ENCODE results near the gene NFATC1.

The NFATC1 gene

DNA sequence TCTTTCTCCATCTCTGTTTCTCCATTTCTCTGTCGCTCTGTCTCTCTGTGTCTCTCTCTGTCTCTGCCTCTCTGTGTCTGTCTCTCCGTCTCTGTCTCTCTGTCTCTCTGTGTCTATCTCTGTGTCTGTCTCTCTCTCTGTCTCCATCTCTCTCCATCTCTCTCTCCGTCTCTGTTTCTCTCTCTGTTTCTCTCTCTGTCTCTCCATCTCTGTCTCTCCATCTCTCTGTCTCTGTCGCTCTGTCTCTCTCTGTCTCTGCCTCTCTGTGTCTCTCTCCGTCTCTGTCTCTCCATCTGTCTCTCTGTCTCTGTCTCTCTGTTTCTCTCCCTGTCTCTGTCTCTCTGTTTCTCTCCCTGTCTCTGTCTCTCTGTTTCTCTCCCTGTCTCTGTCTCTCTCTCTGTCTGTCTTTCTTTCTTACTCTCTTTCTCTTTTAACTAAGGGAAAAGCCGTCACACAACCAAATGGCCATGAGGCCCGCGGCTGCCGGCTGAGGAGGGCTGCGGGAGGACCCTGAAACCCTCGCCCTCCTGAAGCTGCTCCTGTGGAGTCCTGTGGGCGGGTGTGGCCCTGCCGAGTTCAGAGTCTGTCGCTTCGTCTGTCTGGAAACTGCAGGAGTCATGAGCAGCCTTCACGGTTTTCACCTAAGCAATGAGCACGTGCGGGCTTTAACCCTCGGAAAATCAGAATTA is 29.3 kb downstream of the NFATC1 start:
- no peak for DNase-seq

- no peak for DNase-seq
Measured at GRCh38 chr18:79425569-79425886, 29.8 kb downstream of the NFATC1 start.

DNA sequence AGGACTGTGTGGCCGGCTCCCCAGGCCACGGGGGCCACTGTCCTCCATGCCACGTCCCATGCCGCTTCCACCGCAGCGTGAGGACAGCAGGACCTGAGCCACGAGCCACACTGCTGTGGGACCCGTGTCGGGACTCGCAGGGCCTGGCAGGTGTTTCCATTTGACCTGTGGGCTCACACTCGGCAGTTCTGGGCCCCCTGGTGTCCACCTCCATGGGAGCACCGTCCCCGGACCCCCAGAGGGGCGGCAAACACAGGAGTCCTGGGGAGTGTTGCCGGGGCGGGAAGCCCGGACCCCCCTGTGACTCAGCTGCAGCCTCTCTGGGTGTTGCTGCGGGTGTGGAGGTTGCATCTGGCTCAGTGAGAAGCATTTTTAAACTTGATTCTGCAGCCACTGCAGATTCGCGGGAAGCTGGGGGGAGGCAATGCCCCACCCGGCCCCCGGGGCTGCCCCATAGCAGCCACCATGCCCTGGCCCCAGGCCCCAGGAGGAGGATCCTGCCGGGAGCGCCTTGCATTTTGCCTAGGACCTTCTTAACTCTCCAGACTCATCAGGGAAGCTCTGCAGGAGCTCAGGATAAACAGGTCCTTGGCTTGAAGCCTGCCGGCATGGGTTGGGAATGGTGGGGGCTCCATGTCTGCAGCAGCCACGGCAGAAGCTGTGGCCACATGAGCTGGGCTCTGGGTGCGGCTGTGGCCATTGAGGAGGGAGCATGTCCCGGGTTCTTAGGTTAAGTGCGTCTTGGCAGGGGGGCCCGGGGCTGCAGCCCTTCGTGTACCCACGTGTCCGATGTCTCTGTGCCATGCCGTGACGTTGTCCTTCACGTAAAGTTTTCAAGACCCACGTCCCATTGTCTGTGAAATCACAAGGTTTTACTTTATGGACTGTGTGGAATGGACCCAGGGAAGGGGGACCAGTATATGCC is 30.9 kb downstream of the NFATC1 start:
- DNase-seq = no peak

DNA sequence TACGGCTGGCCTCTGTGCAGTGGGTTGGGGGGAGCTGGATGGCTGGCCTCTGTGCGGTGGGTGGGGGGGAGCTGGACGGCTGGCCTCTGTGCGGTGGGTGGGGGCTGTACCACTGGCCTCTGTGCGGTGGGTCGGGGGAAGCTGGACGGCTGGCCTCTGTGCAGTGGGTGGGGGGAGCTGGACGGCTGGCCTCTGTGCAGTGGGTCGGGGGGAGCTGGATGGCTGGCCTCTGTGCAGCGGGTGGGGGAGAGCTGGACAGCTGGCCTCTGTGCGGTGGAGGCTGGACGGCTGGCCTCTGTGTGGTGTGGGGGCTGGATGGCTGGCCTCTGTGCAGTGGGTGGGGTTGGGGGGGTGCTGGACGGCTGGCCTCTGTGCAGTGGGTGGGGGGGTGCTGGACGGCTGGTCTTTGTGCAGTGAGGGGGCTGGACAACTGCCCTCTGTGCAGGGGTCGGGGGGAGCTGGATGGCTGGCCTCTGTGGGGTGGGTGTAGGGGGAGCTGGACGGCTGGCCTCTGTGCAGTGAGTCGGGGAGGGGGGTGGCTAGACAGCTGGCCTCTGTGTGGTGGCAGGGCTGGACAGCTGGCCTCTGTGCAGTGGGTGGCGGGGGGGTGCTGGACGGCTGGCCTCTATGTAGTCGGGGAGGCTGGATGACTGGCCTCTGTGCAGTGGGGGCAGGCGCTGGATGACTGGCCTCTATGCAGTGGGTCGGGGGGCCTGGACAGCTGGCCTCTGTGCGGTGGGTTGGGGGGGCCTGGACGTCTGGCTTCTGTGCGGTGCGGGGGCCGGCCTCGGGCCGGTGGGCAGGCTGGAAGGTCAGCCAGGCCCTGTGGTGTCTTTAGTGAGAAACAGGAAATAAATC is 31.9 kb downstream of the NFATC1 start:
- DNase-seq = no peak

GRCh38 chr18:79428287-79428686 is 32.6 kb downstream of the NFATC1 start:
- no peak for DNase-seq

DNA sequence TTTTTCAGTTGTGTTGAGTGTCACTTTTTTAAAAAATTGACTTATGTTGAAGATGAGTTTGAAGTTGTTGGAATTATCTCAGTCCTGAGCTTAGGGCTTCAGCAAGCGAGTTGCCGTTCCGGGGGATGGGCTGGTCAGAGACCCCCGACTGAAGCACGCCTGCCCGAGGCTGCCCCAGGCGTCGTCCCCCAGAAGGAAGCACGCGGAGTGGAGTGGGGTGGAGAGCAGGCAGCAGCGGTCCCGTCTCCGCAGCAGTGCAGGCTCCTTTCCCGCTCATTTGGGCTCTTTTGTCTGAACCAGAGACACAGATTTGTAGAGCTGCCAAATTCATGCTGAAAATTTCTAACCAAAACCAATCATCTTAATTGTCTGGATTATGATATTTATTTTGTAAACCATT is 33.7 kb downstream of the NFATC1 start:
- DNase-seq = no peak

DNA sequence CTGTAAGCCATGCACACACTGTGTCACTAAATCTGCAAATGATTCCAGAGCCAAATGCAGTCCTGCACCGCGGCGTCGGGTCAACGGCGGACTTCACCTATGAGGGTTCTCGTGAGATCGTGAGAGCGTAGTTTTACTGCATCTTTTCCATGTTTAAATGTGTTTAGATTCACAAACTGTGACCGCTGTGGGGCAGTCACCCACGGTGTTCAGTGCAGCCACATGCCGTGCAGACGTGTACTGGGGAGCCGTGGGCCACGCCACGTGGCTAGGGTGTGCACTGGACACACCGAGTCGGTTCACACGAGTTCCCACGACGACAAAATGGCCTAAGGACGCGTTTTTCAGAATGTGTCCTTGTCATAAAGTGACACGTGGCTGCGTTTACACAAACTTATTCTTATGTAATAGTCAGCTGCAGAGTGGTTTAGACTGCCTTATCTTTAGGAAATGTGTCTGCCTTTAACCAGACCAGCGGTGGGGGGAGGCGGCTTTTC is 34.1 kb downstream of the NFATC1 start:
- no peak for DNase-seq

- DNase-seq = no peak
Measured at GRCh38 chr18:79432376-79433120, 36.8 kb downstream of the NFATC1 start.

DNA sequence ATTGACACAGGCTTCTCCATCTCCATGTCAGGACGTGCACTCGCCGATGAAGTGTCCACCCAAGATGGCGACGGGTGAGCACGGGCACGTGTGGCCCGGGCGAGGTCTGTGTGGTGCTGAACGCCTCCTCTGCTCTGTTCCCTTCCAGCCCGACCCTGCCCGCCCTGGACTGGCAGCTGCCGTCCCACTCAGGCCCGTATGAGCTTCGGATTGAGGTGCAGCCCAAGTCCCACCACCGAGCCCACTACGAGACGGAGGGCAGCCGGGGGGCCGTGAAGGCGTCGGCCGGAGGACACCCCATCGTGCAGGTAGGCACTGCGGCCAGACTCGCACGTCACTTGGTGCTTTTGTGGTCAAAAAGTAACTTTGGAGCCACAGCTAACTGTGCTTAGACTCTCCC is 37.7 kb downstream of the NFATC1 start:
- no peak for DNase-seq

DNA sequence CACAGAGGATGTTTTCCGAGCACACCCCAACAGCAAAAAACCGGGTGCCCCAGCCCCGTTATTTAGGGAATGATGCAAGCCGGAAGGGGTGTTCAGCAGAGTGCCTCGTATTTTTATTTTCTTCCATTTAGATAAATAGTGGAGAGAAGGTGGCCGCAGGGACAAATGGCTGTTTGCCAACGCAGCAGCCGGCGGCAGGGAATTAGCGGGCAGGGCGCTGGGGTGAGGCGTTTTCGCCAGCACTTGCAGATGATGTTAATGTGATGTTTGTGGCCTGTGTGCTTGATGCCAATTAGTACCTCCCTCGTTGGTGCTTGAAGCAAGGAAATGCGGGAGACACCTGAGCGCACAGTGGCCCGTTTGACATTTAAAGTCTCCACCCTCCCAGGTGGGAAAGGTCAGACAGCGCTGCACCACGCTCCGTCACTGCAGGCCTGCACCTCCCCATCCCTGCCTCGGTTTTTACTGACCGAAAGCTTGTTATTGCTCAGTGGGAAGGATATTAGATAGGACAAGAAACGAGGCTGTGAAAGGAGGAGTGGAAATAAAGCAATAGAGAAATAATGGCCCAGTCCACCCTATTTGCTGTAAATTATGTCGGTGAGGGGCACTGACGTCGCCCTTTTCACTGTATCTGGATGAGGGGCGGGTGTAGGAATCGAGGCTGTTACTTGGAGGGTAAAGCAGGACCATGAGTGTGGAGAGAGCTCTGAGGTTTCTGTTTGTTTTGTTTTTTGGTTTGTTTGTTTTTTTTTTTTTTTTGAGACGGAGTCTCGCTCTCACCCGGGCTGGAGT is 39.1 kb downstream of the NFATC1 start:
- DNase-seq = no peak

- no peak for DNase-seq
Measured at GRCh38 chr18:79436556-79437275, 41.0 kb downstream of the NFATC1 start.

- DNase-seq = no peak
Measured at GRCh38 chr18:79438089-79438897, 42.6 kb downstream of the NFATC1 start.

DNA sequence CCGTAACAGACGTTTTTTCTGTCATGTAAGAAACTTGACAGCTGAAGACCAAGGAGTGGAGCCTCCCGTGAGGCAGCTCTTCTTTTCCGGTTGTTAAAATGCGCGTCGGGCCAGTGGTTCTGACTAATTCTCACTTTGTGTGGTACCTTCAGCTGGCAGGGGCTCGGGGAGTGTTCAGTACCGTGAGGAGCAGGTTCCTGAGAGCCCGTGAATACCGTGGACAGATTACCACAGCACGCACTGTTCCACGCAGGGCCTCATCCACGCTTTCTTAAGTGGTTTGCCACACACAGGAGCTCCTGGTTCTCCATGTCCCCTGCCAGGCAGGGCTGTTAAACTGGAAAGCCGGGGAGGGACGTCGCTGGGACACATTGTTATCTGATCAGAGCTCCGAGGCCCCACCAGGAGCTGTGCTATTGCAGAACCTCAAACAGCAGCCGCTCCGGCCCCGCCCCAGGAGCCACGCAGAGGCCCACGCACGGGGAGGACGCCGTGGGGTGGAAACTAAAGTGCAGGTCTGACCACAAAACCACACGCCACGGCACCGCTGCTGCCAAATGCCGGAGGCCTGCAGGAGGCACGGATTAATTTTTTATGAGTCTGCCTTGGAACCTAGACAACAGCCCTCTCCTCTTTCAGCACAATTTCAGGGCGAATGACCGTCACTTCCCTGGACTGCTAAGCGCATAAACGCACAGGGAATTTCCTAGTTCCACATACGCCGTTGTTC is 43.3 kb downstream of the NFATC1 start:
- no peak for DNase-seq

DNA sequence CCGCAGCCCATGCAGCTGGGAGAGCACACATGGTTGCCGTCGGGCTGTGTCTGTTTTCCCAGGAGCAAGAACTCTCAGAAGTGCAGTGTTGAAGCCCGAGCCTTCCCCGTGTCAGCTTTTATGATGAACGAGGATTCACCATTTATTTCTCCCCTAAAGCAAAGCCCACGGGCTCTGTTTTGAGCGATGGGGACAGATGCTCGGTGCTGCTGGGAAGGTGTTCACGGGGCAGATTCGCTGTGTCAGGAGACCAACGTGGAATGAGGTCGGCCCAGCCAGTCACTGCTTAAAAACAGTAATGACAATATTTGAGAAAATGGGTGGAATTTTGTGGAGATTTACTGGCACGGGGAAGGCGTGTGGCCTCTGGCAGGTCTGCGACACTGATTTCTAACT is 43.9 kb downstream of the NFATC1 start:
- DNase-seq = no peak

GRCh38 chr18:79440316-79441110 is 44.8 kb downstream of the NFATC1 start:
- DNase-seq = no peak

DNA sequence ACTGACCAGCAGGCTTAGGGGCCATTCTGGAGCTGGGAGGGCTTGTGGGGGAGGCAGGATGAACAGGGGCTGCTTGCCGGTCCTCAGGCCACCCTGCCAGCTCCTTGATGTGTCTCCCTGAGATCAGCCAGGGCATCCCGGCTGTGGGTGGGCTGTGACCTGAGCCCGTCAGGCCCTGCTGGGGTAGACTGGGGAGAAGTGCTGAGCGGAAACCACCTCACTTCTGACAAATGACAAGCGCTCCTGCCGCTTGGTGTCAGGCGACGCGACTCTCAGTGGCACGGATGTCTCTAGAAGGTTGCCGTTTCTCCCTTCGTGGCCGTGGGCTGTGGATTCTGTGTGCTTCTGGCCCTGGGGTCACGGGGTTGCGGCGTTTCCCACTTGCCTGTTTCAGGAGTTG is 45.7 kb downstream of the NFATC1 start:
- DNase-seq = no peak

- DNase-seq = no peak
Measured at GRCh38 chr18:79442508-79443221, 46.9 kb downstream of the NFATC1 start.

DNA sequence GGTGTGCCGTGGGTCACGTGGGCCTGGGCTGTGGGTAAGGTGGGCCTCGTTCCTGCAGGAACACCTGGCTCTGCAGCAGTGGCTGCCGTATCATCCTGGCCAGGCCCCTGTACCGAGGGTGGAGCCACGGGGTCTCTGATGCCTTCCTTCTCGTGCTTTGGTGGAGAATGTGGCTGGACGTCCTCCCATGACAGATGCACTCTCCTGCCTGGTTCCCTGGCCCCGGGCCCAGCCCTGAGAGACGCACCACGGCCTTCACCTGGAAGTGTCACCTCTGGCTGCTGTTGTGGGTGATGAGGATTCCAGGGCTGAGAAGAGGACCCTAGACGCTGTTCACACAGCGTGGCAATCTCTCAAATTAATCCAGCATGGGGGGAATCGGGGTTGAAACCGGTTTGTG is 49.5 kb downstream of the NFATC1 start:
- no peak for DNase-seq
